Fibroblast of skin of left biceps (primary cell): ENCODE data around the gene UBL4A.

Experiments
- DNase-seq, 2 experiments: peaks; one replicate each; pipeline ENCODE4 v3.0.0-alpha.2; 2013; ENCODE audit warnings: low read depth in 2 of 2

UBL4A gene

GRCh38 chrX:154439841-154440240 is 46.6 kb downstream of the UBL4A start:
- DNase-seq: no peak

GRCh38 chrX:154437971-154438893 is 48.2 kb downstream of the UBL4A start:
- DNase-seq: no peak

GRCh38 chrX:154436983-154437752 is 49.2 kb downstream of the UBL4A start, which contains the start of gene GDI1:
TSS of gene GDI1 (plus strand) at chrX:154437154. CDS start at chrX:154437255, 101 bp downstream.
- peak; percentile 23 to 40 for DNase-seq

GRCh38 chrX:154436374-154436982 is 49.9 kb downstream of the UBL4A start:
- DNase-seq: no peak

- no peak for DNase-seq
Measured at GRCh38 chrX:154435171-154435733, 51.2 kb downstream of the UBL4A start.

GRCh38 chrX:154434394-154435168 is 51.8 kb downstream of the UBL4A start:
- no peak for DNase-seq
